CD4-positive, alpha-beta T cell treated with Interleukin-15 for 4 hours (primary cell): ENCODE measurements around the gene FKBP1C.
"Not testable (repeated sequence)": the region's sequence is repeated elsewhere in the genome, so short reads cannot be mapped to it uniquely, and the experiment has no call there.

Experiments
- DNase-seq: peaks from one replicate; pipeline ENCODE4 v3.0.0-alpha.2; 2020; ENCODE audit warnings: low spot score

The FKBP1C gene

GRCh38 chr6:63211343-63211742 lies at the start of gene FKBP1C:
Gene FKBP1C (plus strand): TSS chr6:63211469.
- not testable (repeated sequence) for DNase-seq

DNA sequence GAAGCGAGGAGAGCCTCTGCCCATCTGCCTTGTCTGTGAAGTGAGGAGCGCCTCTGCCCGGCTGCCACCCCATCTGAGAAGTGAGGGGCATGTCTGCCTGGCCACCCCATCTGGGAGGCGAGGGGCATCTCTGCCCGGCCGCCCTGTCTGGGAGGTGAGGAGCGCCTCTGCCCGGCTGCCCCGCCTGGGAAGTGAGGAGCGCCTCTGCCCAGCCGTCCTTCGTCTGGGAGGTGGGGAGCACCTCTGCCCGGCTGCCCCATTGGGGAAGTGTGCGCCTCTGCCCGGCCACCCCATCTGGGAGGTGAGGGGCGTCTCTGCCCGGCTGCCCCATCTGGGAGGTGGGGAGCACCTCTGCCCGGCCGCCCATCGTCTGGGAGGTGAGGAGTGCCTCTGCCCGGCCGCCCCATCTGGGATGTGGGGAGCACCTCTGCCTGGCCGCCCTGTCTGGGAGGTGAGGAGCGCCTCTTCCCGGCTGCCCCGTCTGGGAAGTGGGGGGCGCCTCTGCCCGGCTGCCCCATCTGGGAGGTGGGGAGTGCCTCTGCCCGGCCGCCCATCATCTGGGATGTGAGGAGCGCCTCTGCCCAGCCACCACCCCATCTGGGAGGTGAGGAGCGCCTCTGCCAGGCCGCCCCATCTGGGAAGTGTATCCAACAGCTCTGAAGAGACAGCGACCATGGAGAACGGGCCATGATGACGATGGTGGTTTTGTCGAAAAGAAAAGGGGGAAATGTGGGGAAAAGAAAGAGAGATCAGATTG lies 47.0 kb upstream of the FKBP1C start:
- DNase-seq = not testable (repeated sequence)

- no peak for DNase-seq
Observed at GRCh38 chr6:63174173-63174572, 37.1 kb upstream of the FKBP1C start.

DNA sequence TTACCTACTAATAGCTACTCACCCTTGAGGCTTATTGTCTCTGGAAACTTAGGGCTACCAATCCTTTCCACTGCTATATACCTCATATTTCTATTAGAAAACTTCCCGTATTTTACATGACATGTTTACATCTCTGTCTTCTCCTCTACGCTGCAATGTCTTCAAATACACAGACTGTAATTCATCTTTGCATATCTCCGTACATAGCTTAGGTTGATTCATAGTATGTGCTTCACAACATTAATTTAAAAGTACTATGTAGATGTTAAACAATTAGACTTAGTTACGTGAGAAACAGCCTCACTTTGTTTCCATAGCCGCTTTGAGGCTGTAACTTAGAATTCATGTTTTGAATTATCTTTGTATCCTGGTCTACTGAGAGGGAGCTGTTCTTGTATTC lies 35.1 kb upstream of the FKBP1C start:
- DNase-seq = no peak

DNA sequence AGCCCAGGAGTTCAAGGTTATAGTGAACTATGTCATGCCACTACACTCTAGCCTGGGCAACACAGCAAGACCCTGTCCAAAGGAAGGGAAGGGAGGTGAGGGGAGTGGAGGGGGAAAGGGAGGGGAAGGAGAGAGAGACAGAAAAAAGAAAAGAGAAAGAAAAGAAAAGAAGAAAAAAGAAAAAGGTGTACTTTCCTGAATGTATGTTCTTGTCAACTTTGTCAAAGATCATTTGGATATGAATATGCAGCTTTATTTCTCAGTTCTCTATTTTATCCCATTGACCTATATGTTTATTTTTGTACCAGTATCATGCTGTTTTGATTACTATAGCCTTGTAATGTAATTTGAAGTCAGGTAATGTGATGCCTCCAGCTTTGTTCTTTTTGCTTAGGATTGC lies 30.9 kb upstream of the FKBP1C start:
- DNase-seq = no peak

DNA sequence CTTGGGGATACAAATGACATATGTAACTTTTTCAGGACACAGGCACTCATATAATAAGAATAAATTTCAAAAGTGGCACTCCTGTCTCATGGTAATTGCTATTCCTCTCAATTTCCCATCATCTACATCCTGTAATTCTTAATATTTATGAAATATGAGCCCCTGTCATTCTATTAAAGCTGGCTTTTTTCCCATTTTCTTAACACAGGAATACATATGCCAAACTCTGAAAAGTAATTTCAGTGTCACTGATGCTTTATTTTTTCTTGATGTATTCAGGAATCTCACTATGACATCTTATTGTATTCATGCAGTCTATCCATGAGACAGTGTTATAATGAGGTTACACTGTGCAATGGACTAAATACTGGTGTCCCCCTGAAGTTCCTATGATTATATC lies 24.3 kb upstream of the FKBP1C start:
- no peak for DNase-seq

GRCh38 chr6:63188828-63189227 lies 22.4 kb upstream of the FKBP1C start:
- no peak for DNase-seq

DNA sequence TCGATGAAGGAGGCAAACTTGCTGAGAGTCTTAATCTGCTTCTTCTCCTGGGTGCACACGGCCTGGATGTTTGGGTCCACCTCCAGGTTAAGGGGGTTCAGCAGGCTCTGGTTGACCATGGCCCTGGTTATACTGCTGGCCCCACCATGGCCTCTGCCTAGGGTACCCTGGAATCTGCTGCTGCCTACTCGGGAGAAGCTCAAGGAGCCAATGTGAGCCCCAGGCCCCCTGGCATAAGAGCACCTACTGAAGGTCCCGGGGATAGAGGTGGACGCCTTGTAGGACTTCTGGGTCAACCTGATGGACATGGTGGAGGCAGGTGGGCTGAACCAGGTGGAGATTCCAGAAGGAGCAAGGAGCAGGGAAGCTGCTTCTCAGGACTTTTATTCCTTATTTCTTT lies 17.9 kb upstream of the FKBP1C start:
- no peak for DNase-seq

- DNase-seq = no peak
Observed at GRCh38 chr6:63197741-63198140, 13.5 kb upstream of the FKBP1C start.

- DNase-seq = no peak
Observed at GRCh38 chr6:63213325-63213724, 2.1 kb downstream of the FKBP1C start.

DNA sequence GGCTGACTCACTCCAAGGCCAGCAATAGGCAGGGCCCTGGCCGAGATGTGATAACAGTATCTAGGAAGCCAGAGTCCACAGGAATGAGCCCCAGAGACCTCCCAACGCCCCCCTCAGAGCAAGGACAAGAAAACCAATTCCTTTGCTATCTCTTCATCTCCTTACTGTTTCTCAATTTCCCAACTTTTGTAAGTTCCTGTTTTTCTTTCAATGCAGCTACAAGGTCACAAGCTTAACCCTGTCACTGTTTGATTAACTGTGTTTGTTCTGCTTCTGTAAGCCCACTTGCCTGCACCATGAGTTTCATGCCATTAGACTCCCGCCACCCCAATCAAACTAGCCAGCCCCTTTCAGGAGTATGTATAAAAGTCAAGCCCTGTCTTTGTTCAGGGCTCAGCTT lies 3.5 kb downstream of the FKBP1C start:
- no peak for DNase-seq

- no peak for DNase-seq
Observed at GRCh38 chr6:63224179-63224578, 12.9 kb downstream of the FKBP1C start.

- DNase-seq = not testable (repeated sequence)
Observed at GRCh38 chr6:63225987-63226386, 14.7 kb downstream of the FKBP1C start.

- DNase-seq = not testable (repeated sequence)
Observed at GRCh38 chr6:63227928-63228894, 16.9 kb downstream of the FKBP1C start.

DNA sequence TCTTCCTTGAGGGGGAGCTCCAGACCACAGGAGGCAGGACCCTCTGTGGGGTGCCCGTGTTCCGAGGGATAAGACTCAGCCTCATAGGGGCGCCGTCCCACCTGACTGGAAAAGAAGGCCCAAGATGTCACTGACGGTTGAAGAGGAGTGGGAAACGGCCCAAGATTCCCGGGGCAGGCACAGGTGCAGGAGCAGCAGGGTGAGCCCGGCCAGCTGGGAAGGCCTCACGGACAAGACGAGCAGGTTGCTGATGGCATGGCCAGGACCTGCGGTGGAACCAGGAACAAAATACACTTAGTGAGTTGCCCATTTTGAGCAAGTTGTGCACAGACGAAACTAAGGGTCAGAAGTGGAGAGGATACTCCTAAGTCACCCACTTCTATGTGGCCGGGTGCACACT lies 18.8 kb downstream of the FKBP1C start:
- not testable (repeated sequence) for DNase-seq

GRCh38 chr6:63230511-63230910 lies 19.2 kb downstream of the FKBP1C start:
- not testable (repeated sequence) for DNase-seq

DNA sequence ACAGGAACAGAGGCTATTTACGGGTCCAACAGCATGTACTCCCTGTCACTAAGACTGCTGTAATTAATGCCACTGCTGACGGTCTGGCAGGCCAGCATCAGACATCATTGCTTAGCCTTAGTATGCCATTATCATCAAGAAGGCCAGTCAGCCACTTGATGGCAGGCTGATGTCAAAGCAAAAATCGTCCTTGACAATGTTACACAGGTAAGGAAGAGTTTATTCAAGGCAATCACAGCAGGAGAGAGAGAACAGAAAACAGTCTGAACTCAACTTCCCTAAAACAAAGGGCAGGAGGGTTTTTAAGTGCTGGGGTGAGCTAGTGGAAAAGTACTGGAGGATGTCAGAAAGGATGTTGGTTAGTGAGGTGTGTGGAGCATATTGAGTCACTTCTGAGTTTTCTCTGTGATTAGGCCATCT lies 25.1 kb downstream of the FKBP1C start:
- no peak for DNase-seq

DNA sequence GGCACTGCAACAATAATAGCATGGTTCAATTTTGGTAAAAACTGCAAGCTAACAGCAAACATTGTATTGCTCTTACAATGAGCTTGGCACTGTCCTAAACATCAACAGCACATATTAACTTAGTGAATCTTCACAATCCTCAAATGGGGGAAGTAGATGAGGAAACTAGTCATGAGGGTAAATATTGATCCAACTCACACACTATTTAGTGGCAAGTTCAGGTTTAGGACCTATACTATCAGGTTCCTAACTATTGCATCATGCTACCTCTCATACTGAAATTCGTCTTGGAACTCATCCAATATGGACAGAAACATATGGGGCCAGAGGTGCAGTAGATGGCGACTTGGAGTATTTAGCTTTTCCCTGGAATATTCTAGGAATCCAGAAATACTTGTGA lies 34.2 kb downstream of the FKBP1C start:
- no peak for DNase-seq

GRCh38 chr6:63245909-63246308 lies 34.6 kb downstream of the FKBP1C start:
- no peak for DNase-seq

DNA sequence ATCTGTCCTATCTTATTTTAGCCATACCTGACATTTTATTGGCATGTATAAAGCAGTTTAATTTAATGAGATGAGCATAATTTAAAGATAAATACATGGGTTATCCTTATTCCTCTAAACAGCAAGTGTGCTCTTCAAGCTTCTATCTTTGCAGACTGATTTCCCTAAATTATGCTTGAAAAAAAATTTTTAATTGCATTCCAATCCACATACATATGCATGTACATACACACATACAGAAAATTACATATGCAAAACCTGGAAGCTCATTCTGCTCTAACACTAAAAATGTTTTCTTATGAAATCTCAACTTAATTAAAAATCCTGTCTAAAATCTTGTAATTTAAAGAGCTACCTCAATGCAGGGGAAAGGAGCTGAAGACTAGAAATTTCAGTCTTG lies 35.3 kb downstream of the FKBP1C start:
- DNase-seq = no peak

DNA sequence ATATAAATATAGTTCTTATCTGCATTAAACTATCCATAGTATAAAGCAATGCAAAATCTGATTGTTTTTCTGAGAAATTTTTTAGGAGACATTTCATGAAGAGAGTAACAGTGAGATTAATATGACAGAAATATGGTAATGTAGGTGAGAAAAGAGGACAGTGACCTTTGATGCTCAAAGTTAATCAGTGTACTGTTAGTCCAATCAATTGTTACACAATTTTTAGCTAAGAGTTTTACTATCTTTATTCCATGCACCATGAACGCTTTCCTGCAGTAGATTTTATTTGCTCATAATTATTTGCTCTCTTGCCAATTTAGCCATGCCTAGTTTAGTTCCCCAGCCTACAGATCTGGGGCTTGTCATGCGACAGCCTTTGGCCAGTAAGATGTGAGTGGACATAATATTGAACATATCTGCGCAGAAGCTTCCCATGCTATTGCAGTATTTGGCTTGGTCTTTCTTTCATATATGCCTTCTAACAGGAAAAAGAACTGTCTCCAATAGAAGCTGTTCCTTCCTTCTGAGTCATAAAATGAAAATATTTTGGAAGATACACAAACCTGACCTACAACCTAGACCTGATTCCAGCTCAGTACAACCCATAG lies 38.7 kb downstream of the FKBP1C start:
- DNase-seq = no peak

DNA sequence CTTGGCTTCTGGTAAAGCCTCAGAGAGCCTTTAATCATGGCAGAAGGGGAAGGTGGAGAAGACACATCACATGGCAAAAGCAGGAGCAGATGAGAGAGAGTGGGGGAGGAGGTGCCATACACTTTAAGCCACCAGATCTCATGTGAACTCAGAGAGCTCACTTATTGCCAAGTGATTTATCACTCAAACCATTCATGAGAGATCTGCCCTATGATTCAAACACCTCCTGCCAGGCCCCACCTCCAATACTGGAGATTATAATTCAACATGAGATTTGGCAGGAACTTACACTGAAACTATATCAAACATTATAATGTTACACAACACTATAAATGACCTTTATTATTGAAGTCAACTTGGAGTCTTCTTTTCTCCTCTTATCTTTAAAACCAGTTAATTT lies 47.9 kb downstream of the FKBP1C start:
- DNase-seq = no peak

DNA sequence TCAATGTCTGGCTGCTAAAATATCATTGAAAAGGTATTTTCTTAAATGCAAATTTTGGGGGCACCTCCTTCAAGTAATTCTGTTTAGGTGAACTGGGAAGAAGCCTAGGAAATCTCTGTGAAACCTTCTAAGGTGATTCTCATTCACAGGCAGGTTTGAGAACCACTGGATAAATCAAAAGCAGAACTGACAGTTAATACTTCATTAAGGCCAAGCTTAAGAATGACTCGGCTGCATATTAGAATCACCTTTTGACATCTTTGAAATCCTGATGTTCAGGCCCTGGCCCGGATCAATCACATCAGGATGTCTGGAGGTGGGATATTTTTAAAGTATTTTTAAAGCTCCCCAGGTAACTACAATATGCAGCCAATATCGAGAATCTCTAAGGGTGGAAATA lies 50.6 kb downstream of the FKBP1C start:
- no peak for DNase-seq
